IMR-90 (cell line): ENCODE data around the gene ETV6. TPM values are rescaled to one million over a fixed set of nuclear protein-coding genes. Genes with fewer than 3 reads are reported as not detected.
A peak's percentile ranks its signal among the peaks of the same experiment; 100 is the strongest.

Experiments
- ATAC-seq: fragments of 200-7000 bp; cut with Tn5 transposase; 2 replicates; pipeline ENCODE4 v1.9.1; 2020; ENCODE audit warnings: low read depth, mild to moderate bottlenecking, moderate library complexity
- BruUV-seq: library from RNA; stranded (reverse); fragments of 400-500 nt; replicated peaks from 2 replicates; lab custom pipeline; 2021; lab: Mats Ljungman, UMichigan
- CTCF ChIA-PET: fragments of 300-600 bp; formaldehyde crosslinking; extraction: SDS; loops from one replicate; lab custom pipeline; 2021; ENCODE audit warnings: antibody characterized with exemption; lab: Yijun Ruan, JAX
- POLR2A ChIA-PET: fragments of 300-600 bp; sonication (Branson Sonifier 250); formaldehyde crosslinking; loops from one replicate; lab custom pipeline; 2022; ENCODE audit warnings: antibody characterized with exemption; ENCODE audit not compliant: unreplicated experiment; lab: Charles Lee
- DNase-seq: peaks from one replicate; pipeline ENCODE4 v3.0.0; 2013
- H2AFZ ChIP-seq: replicated peaks from 2 replicates; pipeline ENCODE3; 2013; ENCODE audit warnings: low read length, mild to moderate bottlenecking; ENCODE audit not compliant: poor library complexity
- H2AK5ac ChIP-seq: 2 replicates; pipeline ENCODE4 v1.6.1; 2013; ENCODE audit warnings: low read depth, low read length, inconsistent platforms
- H2AK9ac ChIP-seq: replicated peaks from 2 replicates; pipeline ENCODE3; 2013; ENCODE audit warnings: mild to moderate bottlenecking, low read depth, low read length, moderate library complexity; ENCODE audit not compliant: poor library complexity
- H2BK120ac ChIP-seq: 2 replicates; pipeline ENCODE4 v1.6.1; 2013; ENCODE audit warnings: low read depth, low read length, inconsistent platforms
- H2BK15ac ChIP-seq: 3 replicates; pipeline ENCODE4 v1.6.1; 2013; ENCODE audit warnings: low read depth, low read length, inconsistent platforms
- H2BK20ac ChIP-seq: 2 replicates; pipeline ENCODE4 v1.6.1; 2013; ENCODE audit warnings: low read depth, mild to moderate bottlenecking, inconsistent platforms, low read length, moderate library complexity
- H2BK5ac ChIP-seq: 2 replicates; pipeline ENCODE4 v1.6.1; 2013; ENCODE audit warnings: mild to moderate bottlenecking, low read depth, low read length, inconsistent platforms; ENCODE audit not compliant: poor library complexity, severe bottlenecking
- H3K14ac ChIP-seq: replicated peaks from 2 replicates; pipeline ENCODE4 v1.6.1; 2013; ENCODE audit warnings: low read depth, low read length, inconsistent platforms
- H3K18ac ChIP-seq: 2 replicates; pipeline ENCODE4 v1.6.1; 2013; ENCODE audit warnings: low read depth, low read length, control low read depth
- H3K23ac ChIP-seq: 2 replicates; pipeline ENCODE4 v1.6.1; 2013; ENCODE audit warnings: low read depth, low read length, inconsistent platforms
- H3K27ac ChIP-seq: 2 replicates; pipeline ENCODE4 v1.5.1; 2013; ENCODE audit warnings: mild to moderate bottlenecking, control low read depth, low read length; ENCODE audit not compliant: insufficient read depth
- H3K27me3 ChIP-seq: 2 replicates; pipeline ENCODE4 v1.6.1; 2013; ENCODE audit warnings: low read length; ENCODE audit not compliant: control insufficient read depth, insufficient read depth
- H3K36me3 ChIP-seq: 2 replicates; pipeline ENCODE4 v1.6.1; 2013; ENCODE audit warnings: low read length, mixed read lengths; ENCODE audit not compliant: control insufficient read depth, insufficient read depth
- H3K4ac ChIP-seq: 2 replicates; pipeline ENCODE4 v1.6.1; 2013; ENCODE audit warnings: low read depth, low read length, inconsistent platforms
- H3K4me1 ChIP-seq: 2 replicates; pipeline ENCODE4 v1.6.1; 2013; ENCODE audit warnings: low read length, mixed read lengths; ENCODE audit not compliant: control insufficient read depth, insufficient read depth
- H3K4me2 ChIP-seq: 2 replicates; pipeline ENCODE4 v1.6.1; 2013; ENCODE audit warnings: low read depth, mild to moderate bottlenecking, control low read depth, low read length, moderate library complexity
- H3K4me3 ChIP-seq: 2 replicates; pipeline ENCODE4 v1.5.1; 2013; ENCODE audit warnings: low read depth, mild to moderate bottlenecking, control low read depth, low read length, moderate library complexity; ENCODE audit not compliant: insufficient read depth
- H3K56ac ChIP-seq: 2 replicates; pipeline ENCODE4 v1.6.1; 2013; ENCODE audit warnings: low read length, inconsistent platforms; ENCODE audit not compliant: insufficient read depth; ENCODE audit errors: extremely low read depth
- H3K79me1 ChIP-seq, 2 experiments: 2 replicates each; pipeline ENCODE4 v1.6.1; 2013; ENCODE audit warnings: low read length in 2 of 2, inconsistent platforms in 1 of 2, low read depth in 1 of 2
- H3K9ac ChIP-seq: 2 replicates; pipeline ENCODE4 v1.6.1; 2013; ENCODE audit warnings: low read depth, low read length, control low read depth
- H3K9me1 ChIP-seq: 2 replicates; pipeline ENCODE4 v1.6.1; 2013; ENCODE audit warnings: low read length, inconsistent platforms; ENCODE audit not compliant: insufficient read depth
- H3K9me3 ChIP-seq: 2 replicates; pipeline ENCODE4 v1.6.1; 2013; ENCODE audit warnings: low read length; ENCODE audit not compliant: control insufficient read depth, insufficient read depth
- H4K20me1 ChIP-seq: 2 replicates; pipeline ENCODE4 v1.6.1; 2013; ENCODE audit warnings: low read length, inconsistent platforms; ENCODE audit not compliant: insufficient read depth
- H4K5ac ChIP-seq: 2 replicates; pipeline ENCODE4 v1.6.1; 2013; ENCODE audit warnings: mild to moderate bottlenecking, low read depth, low read length, control low read depth
- H4K8ac ChIP-seq, 2 experiments: 2 replicates each; pipeline ENCODE4 v1.6.1; 2013; ENCODE audit warnings: low read depth in 2 of 2, low read length in 2 of 2, control low read depth in 1 of 2, inconsistent platforms in 1 of 2
- H4K91ac ChIP-seq: 2 replicates; pipeline ENCODE4 v1.6.1; 2013; ENCODE audit warnings: low read depth, low read length, inconsistent platforms; ENCODE audit not compliant: insufficient read depth
- BHLHE40 ChIP-seq: fragments of 150-350 bp; IDR thresholded peaks from 2 replicates; pipeline ENCODE4 v1.6.1; 2016; ENCODE audit warnings: mild to moderate bottlenecking, low read depth, low read length
- CEBPB ChIP-seq: IDR thresholded peaks from 2 replicates; pipeline ENCODE4 v1.6.1; 2012; ENCODE audit warnings: low read depth, low read length, improper control_type of control experiment
- ELK1 ChIP-seq: fragments of 150-350 bp; IDR thresholded peaks from 2 replicates; pipeline ENCODE4 v1.6.1; 2016; ENCODE audit warnings: low read depth, mild to moderate bottlenecking, low read length, moderate library complexity, borderline replicate concordance
- MAZ ChIP-seq: IDR thresholded peaks from 2 replicates; pipeline ENCODE4 v1.6.1; 2012; ENCODE audit warnings: low read depth, mild to moderate bottlenecking, low read length, improper control_type of control experiment, moderate library complexity, borderline replicate concordance
- MXI1 ChIP-seq: IDR thresholded peaks from 2 replicates; pipeline ENCODE4 v1.6.1; 2012; ENCODE audit warnings: low read depth, mild to moderate bottlenecking, low read length, moderate library complexity, borderline replicate concordance
- RAD21 ChIP-seq: IDR thresholded peaks from 2 replicates; pipeline ENCODE4 v1.6.1; 2012; ENCODE audit warnings: low read length, improper control_type of control experiment
- RFX5 ChIP-seq: IDR thresholded peaks from 2 replicates; pipeline ENCODE4 v1.8.0; 2012; ENCODE audit warnings: low read depth, mild to moderate bottlenecking, low read length, moderate library complexity
- SMC3 ChIP-seq: fragments of 150-350 bp; IDR thresholded peaks from 2 replicates; pipeline ENCODE4 v1.6.1; 2016; ENCODE audit warnings: low read depth, mild to moderate bottlenecking, antibody characterized with exemption, low read length, moderate library complexity
- USF2 ChIP-seq: fragments of 150-350 bp; IDR thresholded peaks from 2 replicates; pipeline ENCODE4 v1.6.1; 2017; ENCODE audit warnings: mild to moderate bottlenecking, antibody characterized with exemption, low read length, low read depth
- WGBS, 2 experiments: methylation state at CpG; one replicate each; pipeline versions ENCODE4 v1.1.5 to v1.1.7; 2013; ENCODE audit warnings: missing lambda C conversion rate in 2 of 2; ENCODE audit not compliant: insufficient read length in 1 of 2; ENCODE audit errors: extremely low coverage in 2 of 2; 5-methylcytosine and 5-hydroxymethylcytosine counted together
- dilution Hi-C: fragments of 300-500 bp; cut with HindIII; formaldehyde crosslinking; loops from one replicate; pipeline ENCODE4 v1.14.3; 2018; ENCODE audit warnings: low sequenced_read_pairs; ENCODE audit not compliant: unreplicated experiment
- in situ Hi-C: fragments of 300-500 bp; cut with MboI; formaldehyde crosslinking; loops from 3 replicates; pipeline ENCODE4 v1.14.3; 2019; ENCODE audit warnings: low sequenced_read_pairs, inconsistent platforms, mixed read lengths
- intact Hi-C: fragments of 100-400 bp; cut with micrococcal nuclease; formaldehyde crosslinking; loops from 2 replicates; pipeline ENCODE4 v1.10.0; 2022
- polyA plus RNA-seq, 3 experiments: library from polyadenylated mRNA; depleted of rRNA; stranded (reverse); fragments of >200 nt; gene quantifications; 2 replicates each; pipeline ENCODE4 v1.2.3, GENCODE V29; 2012; ENCODE audit warnings: low replicate concordance in 1 of 3
- total RNA-seq: library from RNA; depleted of rRNA; stranded (reverse); fragments of >200 nt; gene quantifications from 2 replicates; pipeline ENCODE4 v1.2.3, GENCODE V29; 2012
- TF ChIP-seq, protein P1 (sequence below): conservative IDR thresholded peaks from 2 replicates; pipeline ENCODE4 v1.5.1; 2012; ENCODE audit warnings: mild to moderate bottlenecking, low read depth, low read length, improper control_type of control experiment

Gene ETV6
- total and polyA plus RNA-seq, 2 of the 4 experiments (the other 2 are of a cell fraction) = 8.4 to 9.9 TPM

GRCh38 chr12:11855983-11856374, 206.5 kb downstream of the ETV6 start:
- H2AFZ ChIP-seq = no peak overlapping the region
- H4K91ac ChIP-seq = no peak overlapping the region
- no peak for TF ChIP-seq SMC3
- TF ChIP-seq MXI1 = no peak
- no peak for TF ChIP-seq USF2
- no peak for TF ChIP-seq RFX5
- TF ChIP-seq BHLHE40 = no peak
- no peak for TF ChIP-seq RAD21
- TF ChIP-seq, protein P1, sequence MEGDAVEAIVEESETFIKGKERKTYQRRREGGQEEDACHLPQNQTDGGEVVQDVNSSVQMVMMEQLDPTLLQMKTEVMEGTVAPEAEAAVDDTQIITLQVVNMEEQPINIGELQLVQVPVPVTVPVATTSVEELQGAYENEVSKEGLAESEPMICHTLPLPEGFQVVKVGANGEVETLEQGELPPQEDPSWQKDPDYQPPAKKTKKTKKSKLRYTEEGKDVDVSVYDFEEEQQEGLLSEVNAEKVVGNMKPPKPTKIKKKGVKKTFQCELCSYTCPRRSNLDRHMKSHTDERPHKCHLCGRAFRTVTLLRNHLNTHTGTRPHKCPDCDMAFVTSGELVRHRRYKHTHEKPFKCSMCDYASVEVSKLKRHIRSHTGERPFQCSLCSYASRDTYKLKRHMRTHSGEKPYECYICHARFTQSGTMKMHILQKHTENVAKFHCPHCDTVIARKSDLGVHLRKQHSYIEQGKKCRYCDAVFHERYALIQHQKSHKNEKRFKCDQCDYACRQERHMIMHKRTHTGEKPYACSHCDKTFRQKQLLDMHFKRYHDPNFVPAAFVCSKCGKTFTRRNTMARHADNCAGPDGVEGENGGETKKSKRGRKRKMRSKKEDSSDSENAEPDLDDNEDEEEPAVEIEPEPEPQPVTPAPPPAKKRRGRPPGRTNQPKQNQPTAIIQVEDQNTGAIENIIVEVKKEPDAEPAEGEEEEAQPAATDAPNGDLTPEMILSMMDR = no peak
- TF ChIP-seq MAZ = no peak
- TF ChIP-seq CEBPB = no peak
- TF ChIP-seq ELK1 = no peak
- H2AK5ac ChIP-seq = no peak overlapping the region
- H4K20me1 ChIP-seq = no peaks in the 10 kb centered on the region; the same call in 1 of the 2 replicates
- intact Hi-C loops (no loop called here), in situ Hi-C loops (no loop called here), dilution Hi-C loops (no loop called here)
- H3K4me1 ChIP-seq = peaks cover 2% of the 10 kb centered on the region; the same call in 1 of the 2 replicates
- no peak overlapping the region for H3K18ac ChIP-seq
- no peak overlapping the region for H3K4me3 ChIP-seq
- no peak overlapping the region for H2AK9ac ChIP-seq
- BruUV-seq = no TSS peak
- no peak overlapping the region for H2BK120ac ChIP-seq
- H3K4ac ChIP-seq = no peak overlapping the region
- WGBS, 2 experiments = 89% methylated on average over 3 of the region's 4 CpGs; no CpG with 5 or more reads in 1 of the 2 experiments
- ChIA-PET CTCF (interaction anchor here (0.6 to 1.2 kb wide), 3 partner anchors 36 to 182 kb away, joined by 3 read pairs; no protein-coding TSS in a partner anchor), POLR2A (no interaction called here)
- DNase-seq = no peak
- no peak overlapping the region for H3K14ac ChIP-seq
- no peak overlapping the region for H3K4me2 ChIP-seq
- H3K9ac ChIP-seq = no peak overlapping the region
- H2BK5ac ChIP-seq = peak overlapping the region; percentile 14
- H4K8ac ChIP-seq = no peak overlapping the region
- H3K27ac ChIP-seq = no peak overlapping the region
- no peak overlapping the region for H4K5ac ChIP-seq
- no peaks in the 10 kb centered on the region for H3K9me3 ChIP-seq
- no peaks in the 10 kb centered on the region for H3K27me3 ChIP-seq
- no peak overlapping the region for H2BK20ac ChIP-seq
- H3K56ac ChIP-seq = no peak overlapping the region
- H3K9me1 ChIP-seq = peaks cover 22% of the 10 kb centered on the region
- H3K79me1 ChIP-seq = peaks cover 21% of the 10 kb centered on the region in 2 experiments; a peak in 3 of 4 replicates
- peaks cover 26% of the 10 kb centered on the region for H3K36me3 ChIP-seq
- no peak overlapping the region for H2BK15ac ChIP-seq
- no peak overlapping the region for H3K23ac ChIP-seq
- ATAC-seq = no peak
